ENCODE results near the gene CCDC180.

The CCDC180 gene

DNA sequence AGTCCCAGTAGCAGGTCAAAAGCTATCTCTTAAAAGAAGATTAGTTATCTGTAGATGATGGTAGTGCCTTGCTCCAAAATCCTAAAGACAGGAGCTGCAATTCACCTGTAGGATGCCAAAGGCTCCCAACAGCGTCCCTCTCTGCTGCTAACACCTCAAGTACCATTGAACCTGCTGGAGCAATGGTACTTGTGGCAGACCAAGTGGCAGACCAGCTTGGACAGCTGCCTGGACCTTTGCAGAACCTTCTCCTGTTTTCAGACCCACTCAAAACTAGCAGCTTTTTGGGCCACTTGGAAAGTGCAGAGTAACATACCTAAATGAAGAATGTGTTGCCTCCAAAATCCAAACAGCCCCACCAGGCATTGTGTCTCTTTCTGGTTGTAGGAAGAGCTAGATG is 6.9 kb upstream of the CCDC180 start:
- no peak overlapping the region for H3K4me3 ChIP-seq (ENCODE audit: low read depth, low read length)
- TF ChIP-seq, protein P1, sequence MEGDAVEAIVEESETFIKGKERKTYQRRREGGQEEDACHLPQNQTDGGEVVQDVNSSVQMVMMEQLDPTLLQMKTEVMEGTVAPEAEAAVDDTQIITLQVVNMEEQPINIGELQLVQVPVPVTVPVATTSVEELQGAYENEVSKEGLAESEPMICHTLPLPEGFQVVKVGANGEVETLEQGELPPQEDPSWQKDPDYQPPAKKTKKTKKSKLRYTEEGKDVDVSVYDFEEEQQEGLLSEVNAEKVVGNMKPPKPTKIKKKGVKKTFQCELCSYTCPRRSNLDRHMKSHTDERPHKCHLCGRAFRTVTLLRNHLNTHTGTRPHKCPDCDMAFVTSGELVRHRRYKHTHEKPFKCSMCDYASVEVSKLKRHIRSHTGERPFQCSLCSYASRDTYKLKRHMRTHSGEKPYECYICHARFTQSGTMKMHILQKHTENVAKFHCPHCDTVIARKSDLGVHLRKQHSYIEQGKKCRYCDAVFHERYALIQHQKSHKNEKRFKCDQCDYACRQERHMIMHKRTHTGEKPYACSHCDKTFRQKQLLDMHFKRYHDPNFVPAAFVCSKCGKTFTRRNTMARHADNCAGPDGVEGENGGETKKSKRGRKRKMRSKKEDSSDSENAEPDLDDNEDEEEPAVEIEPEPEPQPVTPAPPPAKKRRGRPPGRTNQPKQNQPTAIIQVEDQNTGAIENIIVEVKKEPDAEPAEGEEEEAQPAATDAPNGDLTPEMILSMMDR (IDR thresholded peaks at IDR 0.05; ENCODE audit: low read depth, low read length) = no peak

DNA sequence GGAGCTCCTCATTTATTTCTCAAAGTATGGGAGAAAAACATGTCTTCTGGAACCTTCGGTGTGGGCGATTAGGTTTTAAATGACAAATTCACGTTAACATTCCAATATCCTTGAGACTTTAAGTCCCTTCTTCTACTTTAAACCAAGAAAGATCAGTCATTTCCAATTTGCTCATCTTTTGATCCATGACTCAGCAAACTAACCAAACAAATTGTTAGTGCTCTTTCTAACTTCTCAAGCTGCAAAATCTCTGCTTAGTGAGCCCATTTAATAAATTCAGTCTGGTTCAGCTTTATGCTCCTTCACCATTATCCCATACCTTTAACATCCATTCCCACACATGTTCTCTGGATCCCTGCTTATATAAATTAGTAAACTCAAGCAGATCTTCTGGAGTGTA is 5.5 kb upstream of the CCDC180 start:
- no peak overlapping the region for H3K4me3 ChIP-seq (ENCODE audit: low read depth, low read length)
- TF ChIP-seq, protein P1 (IDR thresholded peaks at IDR 0.05; ENCODE audit: low read depth, low read length) = no peak

DNA sequence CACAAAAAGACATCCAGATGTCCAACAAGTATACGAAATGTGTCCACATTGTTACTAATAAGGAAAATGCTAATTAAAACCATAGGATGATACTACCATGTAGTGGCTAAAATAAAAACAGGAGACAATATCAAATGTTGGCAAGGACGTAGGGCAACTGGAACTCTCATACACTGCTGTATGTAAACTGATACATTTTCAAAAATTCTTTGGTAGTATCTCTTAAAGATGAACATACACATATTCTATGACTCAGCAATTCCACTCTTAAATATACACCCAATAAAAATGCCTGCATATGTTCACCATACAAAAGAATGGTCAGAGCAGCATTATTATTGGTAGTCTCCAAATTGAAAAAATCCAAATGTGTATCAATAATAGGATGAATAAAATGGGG is 2.9 kb upstream of the CCDC180 start:
- TF ChIP-seq, protein P1 (IDR thresholded peaks at IDR 0.05; ENCODE audit: low read depth, low read length) = no peak
- no peak overlapping the region for H3K4me3 ChIP-seq (ENCODE audit: low read depth, low read length)

DNA sequence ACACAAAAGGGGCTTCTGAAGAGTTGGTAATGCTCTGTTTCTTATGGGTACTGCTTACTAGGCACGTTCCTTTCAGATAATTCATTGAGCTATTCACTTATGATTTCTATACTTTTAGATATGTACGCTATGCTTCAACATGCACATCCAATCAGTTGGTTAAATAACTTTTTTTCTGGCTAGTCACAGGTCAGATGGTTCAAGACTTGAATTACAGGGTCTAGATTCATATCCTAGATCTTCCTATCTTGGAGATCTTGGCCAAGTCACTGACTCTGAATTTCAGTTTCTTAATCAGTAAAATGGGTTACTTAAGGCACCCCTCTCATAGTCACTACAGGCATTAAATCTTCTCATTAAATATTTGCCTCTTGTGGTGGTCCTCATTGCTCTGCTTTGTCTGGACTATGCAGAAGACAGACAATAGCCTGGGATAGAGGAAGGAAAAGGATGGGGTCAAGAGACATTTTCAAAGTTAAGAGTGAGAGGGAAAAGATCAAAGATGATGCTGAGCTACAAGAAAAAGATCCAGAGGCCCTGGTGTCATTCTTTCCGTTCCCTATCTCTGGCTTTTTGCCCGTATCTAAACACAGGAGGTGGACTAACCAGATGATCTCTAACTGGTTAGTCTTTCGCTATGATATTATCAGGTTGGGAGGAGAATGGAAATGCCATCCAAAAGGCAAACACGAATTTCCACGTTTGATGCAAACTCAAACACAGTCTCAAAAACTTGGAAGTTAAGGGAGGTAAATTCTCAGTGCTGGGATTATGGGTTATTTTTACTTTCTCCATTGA is 1.8 kb upstream of the CCDC180 start:
- TF ChIP-seq, protein P1 (IDR thresholded peaks at IDR 0.05; ENCODE audit: low read depth, low read length) = no peak
- no peak overlapping the region for H3K4me3 ChIP-seq (ENCODE audit: low read depth, low read length)

DNA sequence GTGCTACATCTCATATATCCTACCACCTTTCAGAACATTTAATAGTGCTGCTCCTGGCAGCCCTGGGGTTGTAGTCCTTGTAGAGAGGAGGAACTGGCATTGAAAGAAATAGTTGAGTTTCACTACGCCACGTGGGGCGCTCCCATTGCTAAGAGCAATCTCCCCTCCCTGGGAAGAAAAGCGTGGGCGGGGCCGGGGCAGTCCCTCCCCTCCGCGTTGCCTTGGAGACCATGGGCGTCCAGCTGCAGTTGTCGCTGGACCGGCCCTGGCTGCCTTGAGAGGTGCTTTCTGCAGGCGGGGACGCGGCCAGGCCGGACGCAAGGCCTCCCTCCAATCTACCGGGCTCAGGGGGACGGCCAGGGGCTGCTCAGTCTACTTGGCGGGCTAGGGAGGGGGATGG is 368 bp upstream of the CCDC180 start:
- TF ChIP-seq, protein P1 (IDR thresholded peaks at IDR 0.05; ENCODE audit: low read depth, low read length) = no peak
- H3K4me3 ChIP-seq (ENCODE audit: low read depth, low read length) = no peak overlapping the region

DNA sequence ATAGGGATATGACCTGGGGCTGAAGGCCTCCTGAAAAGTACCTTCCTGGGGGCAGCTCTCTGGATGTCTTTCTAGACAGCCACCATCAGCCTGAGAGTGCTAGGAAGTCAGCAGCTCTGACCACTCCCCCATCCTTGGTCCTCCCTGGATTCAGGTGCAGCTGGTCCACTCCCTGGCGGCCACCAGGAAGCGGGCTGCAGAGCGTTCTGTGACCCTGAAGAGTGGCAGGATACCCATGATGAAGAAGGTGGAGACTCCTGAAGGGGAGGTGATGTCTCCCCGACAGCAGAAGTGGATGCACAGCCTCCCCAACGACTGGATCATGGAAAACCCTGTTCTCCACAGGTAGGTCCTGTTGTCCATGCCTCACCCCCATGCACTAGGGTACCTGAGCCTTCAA is 1.8 kb downstream of the CCDC180 start:
- TF ChIP-seq, protein P1 (IDR thresholded peaks at IDR 0.05; ENCODE audit: low read depth, low read length) = no peak
- H3K4me3 ChIP-seq (ENCODE audit: low read depth, low read length) = no peak overlapping the region

DNA sequence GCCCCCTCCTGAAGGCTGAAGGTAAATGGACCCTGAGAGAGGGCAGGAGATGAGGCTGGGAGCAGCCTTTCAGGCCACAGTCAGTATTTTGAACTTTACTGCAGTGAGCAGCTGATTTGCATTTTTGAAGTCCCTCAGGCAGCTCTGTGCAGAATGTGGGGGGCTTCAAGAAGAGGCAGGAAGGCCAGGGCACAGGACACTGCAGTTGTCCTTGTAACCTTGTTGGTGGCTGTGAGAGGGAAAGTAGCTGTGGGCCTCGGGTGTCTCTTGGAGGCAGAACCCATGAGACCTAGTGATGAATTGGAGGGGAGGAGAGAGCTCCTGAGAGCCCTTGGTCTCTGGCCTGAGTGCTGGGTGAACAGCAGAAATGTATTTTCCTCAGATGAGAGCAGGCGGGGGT is 2.6 kb downstream of the CCDC180 start:
- TF ChIP-seq, protein P1 (IDR thresholded peaks at IDR 0.05; ENCODE audit: low read depth, low read length) = no peak
- H3K4me3 ChIP-seq (ENCODE audit: low read depth, low read length) = no peak overlapping the region

Data from WI38 (cell line).